Measurements from ENCODE around the gene TAF4.
A peak's percentile ranks its signal among the peaks of the same experiment; 100 is the strongest.
"Not testable (repeated sequence)": the region's sequence is repeated elsewhere in the genome, so short reads cannot be mapped to it uniquely, and the experiment has no call there.

Gene TAF4, protein sequence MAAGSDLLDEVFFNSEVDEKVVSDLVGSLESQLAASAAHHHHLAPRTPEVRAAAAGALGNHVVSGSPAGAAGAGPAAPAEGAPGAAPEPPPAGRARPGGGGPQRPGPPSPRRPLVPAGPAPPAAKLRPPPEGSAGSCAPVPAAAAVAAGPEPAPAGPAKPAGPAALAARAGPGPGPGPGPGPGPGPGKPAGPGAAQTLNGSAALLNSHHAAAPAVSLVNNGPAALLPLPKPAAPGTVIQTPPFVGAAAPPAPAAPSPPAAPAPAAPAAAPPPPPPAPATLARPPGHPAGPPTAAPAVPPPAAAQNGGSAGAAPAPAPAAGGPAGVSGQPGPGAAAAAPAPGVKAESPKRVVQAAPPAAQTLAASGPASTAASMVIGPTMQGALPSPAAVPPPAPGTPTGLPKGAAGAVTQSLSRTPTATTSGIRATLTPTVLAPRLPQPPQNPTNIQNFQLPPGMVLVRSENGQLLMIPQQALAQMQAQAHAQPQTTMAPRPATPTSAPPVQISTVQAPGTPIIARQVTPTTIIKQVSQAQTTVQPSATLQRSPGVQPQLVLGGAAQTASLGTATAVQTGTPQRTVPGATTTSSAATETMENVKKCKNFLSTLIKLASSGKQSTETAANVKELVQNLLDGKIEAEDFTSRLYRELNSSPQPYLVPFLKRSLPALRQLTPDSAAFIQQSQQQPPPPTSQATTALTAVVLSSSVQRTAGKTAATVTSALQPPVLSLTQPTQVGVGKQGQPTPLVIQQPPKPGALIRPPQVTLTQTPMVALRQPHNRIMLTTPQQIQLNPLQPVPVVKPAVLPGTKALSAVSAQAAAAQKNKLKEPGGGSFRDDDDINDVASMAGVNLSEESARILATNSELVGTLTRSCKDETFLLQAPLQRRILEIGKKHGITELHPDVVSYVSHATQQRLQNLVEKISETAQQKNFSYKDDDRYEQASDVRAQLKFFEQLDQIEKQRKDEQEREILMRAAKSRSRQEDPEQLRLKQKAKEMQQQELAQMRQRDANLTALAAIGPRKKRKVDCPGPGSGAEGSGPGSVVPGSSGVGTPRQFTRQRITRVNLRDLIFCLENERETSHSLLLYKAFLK

DNA sequence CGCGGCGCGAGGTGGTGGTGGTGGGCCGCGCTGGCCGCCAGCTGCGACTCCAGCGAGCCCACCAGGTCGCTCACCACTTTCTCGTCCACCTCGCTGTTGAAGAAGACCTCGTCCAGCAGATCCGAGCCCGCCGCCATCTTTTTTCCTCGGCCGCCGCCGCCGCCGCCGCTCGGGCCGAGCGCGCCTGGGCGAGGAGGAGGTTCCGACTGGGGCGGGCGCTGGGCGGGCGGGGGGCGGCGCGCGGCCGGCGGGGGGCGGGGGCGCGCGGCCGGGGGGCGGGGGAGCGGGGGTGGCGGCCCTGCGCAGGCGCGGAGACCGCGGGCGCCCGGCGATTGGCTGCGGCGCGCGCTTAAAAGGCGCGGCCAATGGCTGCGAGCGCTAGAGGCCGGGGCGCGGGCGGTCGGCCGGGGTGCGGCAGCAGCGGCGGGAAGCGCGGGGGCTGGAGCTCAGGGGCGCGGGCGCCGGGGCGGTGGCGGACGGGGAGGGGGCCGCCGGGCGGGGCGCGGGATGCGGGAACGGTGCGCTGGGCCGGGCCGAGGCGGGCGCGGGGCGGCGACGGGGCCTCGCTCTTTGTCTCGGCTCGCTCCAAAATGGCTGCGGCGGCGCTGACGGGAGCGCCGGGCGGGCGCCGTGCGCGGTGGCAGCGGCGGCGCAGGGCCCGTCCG lies at the start of gene TAF4:
TAF4 (minus strand) TSS at position 208 of the 665 bp plus-strand sequence; CDS start at position 137, 71 bp downstream.
- peak; percentile 43 for DNase-seq (ENCODE audit: low read depth)

DNA sequence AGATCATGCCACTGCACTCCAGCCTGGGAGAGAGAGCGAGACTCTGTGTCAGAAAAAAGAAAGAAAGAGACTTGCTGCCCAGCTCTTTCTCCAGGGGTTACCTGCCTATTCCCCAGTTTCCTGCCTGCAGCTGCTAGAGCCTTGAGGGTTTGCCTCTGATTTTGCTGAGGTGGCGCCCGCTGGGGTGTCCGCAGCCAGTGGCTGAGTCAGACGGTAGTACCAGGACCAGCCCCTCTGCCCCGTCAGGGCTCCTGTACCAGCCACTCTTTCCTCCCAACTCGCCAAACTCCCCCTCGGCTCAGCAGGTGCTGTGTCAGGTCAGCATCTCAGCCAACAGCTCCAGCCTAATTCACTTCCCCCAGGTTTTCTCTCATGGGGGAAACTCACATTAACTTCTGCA lies 49.2 kb upstream of the TAF4 start:
- DNase-seq (ENCODE audit: low read depth) = no peak

DNA sequence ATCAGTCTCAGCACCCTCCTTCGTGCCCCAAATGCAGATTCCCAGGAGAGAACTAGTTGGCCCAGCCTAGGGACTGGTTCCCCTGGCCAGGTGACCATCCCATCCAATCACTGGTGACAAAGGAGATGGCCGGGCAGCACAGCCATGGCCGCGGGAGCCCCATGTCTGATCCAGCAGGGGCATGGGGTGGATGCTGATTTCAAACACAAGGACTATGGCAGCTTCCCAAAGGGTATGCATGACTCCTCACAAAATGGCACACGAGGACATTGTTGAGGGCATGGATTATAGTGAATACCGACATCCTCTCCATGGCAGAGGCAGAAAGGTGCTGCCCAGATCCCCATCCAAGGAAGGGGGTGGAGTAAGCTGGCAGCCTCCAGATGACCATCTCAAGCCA lies 46.7 kb upstream of the TAF4 start:
- no peak for DNase-seq (ENCODE audit: low read depth)

DNA sequence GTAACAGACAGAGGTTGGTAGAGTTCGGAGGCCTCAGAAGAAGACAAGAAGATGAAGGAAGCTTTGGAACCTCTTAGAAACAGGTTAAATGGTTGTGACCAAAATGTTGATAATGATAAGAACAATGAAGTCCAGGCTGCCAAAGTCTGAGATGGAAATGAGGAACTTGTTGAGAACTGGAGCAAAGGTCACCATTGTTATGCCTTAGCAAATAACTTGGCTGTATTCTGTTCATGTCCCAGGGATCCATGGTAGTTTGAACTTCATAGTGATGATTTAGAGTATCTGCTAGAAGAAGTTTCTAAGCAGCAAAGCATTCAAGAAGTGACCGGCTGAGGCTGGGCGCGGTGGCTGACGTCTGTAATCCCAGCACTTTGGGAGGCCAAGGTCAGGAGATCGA lies 45.5 kb upstream of the TAF4 start:
- no peak for DNase-seq (ENCODE audit: low read depth)

DNA sequence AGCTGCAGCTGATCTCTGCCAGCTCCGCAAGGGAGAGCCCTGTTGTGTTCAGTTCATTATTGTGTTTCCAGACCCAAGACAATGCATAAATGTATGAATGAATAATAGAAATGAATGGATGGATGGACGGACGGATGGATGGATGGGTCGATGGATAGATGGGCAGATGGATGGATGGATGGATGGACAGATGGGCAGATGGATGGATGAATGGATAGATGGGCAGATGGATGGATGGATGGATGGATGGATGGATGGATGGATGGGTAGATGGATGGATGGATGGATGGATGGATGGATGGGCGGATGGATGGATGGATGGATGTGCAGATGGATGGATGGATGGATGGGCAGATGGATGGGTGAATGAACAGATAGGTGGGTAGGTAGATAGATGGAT lies 39.9 kb upstream of the TAF4 start:
- DNase-seq (ENCODE audit: low read depth) = no peak

DNA sequence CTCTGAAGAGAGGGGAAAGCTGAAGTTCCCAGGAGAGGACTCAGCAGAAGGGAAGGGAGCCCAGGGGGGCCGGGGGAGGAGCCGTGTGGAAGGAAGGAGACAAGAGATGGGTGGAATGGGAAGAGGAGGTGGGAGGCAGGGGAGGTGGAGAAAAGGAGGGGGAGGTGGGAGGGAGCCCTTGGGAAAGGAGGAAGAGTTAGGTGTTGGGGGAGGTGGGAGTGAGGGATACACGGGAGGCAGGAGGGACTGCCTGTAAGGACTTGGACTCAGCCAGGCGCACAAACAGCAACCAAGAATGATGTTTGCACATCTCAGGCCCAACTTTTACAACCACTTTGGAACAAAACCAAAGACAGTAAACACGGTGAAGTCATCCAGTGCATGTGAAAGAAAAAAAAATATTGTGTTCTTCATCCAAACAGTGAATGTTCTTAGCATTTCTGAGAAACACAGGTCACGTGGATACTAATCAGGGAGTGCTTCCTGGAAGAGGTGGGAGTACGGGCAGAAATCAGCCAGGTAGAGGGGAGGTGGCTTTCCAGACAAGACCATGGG lies 39.2 kb upstream of the TAF4 start:
- no peak for DNase-seq (ENCODE audit: low read depth)

DNA sequence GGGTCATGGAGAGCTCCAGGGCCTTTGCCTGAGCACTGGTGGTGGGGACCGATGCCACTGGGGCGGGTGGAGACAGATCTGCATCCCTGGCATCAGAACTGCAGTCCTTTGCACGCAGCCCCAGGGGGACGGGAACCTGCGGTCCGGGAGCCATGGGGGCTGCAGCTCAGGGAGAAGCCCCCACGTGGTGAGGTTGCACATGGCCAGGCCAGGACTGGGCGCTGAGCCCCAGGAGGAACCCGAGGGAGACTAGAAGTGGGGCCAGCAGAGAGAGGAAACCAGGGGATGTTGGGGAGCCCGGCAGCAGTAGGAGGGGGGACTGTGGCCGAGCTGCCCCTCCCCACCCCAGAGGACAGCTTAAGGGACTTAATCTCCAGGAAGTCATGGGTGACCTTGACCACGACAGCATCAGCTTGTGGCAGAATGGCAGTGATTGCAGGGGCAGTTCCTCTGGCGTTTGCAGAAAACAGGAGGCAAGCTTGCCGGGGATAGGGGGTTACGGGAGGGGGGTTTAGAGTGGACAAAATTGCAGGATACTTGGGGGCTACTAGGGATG lies 38.6 kb upstream of the TAF4 start:
- DNase-seq (ENCODE audit: low read depth) = no peak

DNA sequence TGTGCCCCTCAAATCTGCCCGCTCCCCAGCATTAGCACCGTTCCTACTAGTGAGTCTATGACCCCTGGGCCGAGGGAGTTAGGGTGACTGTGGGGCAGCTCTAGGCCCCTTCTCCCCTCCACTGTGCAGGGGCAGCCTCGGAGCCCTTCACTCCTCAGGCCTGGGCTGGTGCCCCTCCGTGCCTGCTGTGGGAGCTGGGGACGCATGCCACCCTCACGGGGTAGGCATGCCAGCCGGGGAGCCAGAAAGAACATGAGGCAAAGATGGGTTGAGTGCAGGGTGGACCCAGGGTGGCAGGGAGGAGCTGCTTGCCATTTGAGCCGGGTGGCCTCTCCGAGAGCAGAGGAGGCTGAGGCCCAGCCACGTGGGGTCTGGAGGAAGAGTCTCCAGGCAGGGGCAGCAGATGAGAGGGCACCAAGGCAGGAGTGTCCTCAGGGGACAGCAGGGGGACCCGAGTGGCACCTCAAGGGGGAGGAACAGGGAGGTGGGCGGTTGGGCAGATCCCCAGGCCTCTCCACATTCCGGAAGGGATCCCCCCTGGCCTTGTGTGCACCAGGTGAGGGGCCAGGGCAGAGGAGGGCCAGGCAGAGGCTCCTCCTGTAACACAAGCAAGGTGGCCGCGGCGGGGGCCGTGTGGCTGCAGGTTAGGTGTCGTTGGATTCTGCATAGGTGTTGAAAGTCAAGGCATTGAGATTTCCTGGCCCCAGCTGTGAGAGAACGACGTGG lies 38.0 kb upstream of the TAF4 start:
- no peak for DNase-seq (ENCODE audit: low read depth)

DNA sequence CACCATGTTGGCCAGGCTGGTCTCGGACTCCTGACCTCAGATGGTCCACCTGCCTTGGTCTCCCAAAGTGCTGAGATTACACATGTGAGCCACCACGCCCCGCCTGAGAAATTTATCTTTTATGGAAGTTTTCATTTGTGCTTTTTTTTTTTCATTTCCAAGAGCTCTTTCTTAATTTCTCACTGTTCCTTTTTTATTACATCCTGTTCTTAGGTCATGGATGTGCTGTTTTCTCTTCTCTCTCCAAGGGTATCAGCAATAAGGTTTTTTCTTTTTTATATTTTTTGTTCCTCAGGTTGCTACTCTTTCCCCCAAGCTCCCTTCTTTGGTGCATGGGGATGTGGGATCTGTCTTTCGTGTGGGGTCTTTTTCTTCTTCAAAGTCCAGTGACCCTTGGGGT lies 35.4 kb upstream of the TAF4 start:
- no peak for DNase-seq (ENCODE audit: low read depth)

DNA sequence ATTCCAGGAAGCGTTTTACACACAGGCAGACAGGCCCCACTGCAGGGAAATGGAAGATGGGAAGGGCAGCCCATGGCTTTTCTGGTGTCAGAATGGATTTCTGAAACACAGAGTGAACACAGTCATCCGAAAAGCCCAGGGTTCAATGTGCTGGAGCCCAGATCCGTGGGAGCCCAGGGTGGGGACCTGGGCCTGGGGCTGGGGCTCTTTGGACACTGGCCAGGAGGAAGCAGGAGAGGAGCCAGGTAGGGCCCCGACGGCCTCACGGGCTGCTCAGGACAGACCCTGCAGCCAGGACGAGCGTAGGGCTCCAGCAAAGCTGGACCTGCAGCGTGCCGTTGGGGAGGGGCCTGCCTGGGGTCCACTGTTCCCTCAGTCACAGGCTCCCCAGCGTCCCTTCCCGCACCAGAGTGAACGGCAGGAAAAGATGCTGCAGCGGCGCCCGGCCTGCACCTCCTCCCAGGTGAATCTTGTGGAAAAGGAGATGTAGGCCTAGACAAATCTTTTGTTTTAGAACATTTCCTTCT lies 32.3 kb upstream of the TAF4 start:
- DNase-seq (ENCODE audit: low read depth) = no peak

DNA sequence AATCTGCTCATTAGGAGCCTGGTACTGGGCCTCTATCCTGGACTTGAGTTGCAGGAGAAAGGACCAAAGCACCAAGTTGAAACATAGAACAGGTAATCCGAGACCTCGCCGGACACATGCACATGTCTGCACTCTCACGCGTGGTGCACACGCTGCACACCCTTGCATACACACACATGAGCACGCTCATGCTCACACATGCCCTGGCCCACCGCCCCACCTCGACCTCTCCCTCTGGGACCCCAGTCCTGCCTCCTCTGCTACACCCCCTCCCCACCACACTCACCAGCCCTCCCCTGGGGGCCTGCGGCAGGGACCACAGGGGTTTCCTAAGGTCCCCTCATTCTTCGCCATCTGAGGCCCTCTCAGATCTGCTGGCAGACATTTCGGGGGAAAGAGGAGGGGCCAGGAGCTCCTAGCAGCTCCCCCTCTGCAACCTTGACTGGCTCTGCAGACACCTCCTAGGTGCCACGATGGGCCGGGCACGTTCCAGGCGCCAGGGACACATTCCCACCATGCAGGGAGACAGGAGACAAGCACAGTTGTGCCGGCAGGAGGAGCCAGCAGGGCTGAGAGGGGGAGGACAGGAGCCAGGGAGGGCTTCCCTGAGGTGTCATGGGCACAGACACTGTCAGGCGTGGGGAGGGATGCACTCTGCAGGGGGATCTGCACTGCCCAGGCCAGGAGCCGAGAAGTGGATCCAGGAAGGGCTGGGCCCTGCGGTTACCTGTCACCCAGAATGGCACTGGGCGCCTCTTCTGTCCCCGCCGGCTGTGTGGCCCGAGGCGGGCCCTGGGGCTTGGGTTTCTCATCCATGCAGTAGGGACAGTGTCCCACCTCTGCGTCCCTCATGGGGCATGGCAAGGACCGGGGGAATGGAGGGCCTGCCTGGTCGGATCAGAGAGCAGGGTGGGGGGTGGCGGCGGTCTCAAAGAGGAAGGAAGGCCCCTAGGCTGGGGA lies 31.0 kb upstream of the TAF4 start:
- no peak for DNase-seq (ENCODE audit: low read depth)

DNA sequence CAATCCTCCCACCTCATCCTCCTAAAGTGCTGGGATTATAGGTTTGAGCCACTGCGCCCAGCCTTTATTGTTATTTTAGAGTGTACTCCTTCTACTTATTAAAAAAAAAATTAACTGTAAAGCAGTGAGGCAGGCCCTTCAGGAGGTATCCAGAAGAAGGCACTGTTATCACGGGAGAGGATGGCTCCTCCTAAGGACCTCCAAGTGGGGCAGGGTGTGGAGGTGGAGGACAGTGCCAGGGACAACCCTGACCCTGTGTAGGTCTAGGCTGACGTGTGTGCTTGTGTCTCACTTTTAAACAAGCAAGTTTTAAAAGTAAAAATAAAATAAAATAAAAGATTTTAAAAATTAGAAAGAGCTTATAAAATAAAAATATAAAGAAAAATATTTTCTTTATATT lies 23.7 kb upstream of the TAF4 start:
- no peak for DNase-seq (ENCODE audit: low read depth)

DNA sequence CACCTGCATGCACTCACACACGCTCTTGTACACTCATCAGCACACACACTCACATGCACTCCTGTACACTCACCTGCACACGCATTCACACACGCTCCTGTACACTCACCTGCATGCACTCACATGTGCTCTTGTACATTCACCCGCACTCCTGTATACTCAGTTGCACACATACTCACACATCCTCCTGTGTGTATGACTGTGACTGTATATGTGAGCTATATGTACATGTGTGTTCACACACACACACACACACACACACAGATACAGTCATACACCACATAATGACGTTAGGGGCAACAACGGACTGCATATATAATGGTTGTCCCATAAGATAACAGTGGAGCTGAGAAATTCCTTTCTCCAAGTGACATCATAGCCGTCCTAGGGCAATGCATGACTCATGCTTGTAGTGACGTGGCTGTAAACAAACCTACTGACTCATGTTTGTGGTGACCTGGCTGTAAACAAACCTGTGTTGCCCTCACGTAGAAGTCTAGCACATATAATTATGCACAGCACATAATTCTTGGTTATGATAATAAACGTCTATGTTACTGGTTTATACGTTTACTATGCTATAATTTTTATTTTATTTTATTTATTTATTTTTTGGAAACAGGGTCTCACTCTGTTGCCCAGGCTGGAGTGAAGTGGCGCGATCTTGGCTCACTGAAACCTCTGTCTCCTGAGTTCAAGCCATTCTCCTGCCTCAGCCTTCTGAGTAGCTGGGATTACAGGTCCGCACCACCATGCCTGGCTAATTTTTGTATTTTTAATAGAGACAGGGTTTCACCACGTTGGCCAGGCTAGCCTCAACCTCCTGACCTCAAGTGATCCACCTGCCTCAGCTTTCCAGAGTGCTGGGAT lies 22.8 kb upstream of the TAF4 start:
- peak; percentile 96 for DNase-seq (ENCODE audit: low read depth)

DNA sequence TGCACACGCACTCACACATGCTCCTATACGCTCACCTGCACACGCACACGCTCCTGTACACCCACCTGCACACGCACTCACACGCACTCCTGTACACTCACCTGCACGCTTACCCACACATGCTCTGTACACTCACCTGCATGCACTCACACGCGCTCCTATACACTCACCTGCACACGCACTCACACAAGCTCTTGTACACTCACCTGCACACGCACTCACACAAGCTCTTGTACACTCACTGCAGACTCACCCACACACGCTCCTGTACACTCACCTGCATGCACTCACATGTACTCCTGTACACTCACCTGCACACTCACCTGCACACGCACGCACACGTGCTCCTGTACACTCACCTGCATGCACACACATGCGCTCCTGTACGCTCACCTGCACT lies 22.0 kb upstream of the TAF4 start:
- DNase-seq (ENCODE audit: low read depth) = no peak

DNA sequence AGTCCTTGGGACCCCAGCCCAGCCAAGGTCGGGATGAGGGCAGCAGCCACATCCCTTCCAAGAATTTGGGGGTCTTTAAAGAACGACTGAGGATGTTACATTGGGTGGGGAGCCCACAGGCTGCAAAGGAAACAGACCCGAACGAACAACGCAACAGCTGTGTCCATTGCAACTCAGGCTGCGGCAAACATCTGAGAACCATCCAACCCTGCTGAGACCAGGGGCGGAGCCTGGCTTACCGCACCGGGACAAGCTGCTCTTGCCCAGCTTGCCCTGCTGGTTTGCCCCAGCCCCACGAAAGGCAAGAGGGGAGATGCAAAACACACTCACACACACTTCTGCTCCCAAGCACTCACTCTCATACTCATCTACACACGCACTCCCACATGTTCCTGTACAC lies 21.5 kb upstream of the TAF4 start:
- DNase-seq (ENCODE audit: low read depth) = no peak

DNA sequence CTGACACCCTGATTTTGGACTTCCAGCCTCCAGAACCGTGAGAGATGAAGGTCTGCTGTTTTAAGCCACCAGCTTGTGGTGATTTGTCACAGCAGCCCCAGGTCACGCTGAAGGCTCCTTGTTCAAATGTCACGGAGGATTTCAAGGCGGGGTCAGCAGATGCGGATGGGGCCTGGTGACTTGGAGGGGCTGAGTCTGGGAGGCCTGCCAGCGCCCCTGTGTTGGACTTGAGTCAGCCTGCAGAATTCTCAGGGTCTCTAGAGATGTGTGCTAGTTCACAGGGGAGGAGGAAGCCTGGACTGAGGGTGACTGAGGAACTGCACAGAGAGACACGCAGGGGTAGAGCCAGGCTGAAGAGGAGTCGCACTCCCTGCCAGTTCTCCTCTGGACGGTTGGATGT lies 19.5 kb upstream of the TAF4 start:
- DNase-seq (ENCODE audit: low read depth) = no peak

DNA sequence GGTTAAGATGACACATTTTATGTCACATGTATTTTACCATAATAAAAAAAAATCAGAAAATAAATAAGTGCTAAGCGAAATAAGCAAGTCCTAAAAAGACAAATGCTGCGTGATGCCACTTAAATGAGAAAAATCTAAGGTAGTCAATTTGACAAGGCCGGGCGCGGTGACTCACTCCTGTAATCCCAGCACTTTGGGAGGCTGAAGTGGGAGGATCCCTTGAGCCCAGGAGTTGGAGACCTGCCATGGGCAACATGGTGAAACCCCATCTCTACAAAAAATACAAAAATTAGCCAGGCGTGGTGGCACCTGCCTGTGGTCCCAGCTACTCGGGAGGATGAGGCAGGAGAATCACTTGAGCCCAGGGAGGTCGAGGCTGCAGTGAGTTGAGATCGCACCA lies 18.5 kb upstream of the TAF4 start:
- not testable (repeated sequence) for DNase-seq (ENCODE audit: low read depth)

DNA sequence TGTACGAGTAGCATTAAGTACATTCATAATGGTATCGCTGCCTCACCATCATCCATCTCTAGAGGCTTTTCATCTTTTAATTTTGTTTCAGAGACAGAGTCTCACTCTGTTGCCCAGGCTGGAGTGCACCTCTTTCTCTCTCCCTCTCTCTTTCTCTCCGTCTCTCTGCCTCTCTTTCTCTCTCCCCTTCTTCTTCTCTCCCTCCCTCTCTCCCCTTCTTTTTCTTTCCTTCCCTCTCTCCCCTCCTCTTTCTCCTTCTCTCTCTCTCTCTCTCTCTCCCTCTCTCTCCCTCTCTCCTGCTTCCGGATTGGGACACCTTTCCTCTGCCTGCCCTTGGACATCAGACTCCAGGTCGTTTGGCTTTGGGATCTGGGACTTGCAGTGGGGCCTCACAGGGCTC lies 17.6 kb upstream of the TAF4 start:
- DNase-seq (ENCODE audit: low read depth) = no peak

Measured in amniotic epithelial cell (primary cell).